Measurements from ENCODE around the gene TNRC6C.
A peak's percentile ranks its signal among the peaks of the same experiment; 100 is the strongest.

TNRC6C gene

GRCh38 chr17:78051186-78051972 is 92.9 kb downstream of the TNRC6C start:
- H3K27ac ChIP-seq: no peak overlapping the region
- TF ChIP-seq CTCF (conservative IDR thresholded peaks at IDR 0.05): no peak

- TF ChIP-seq CTCF (conservative IDR thresholded peaks at IDR 0.05): no peak
- H3K27ac ChIP-seq: no peak overlapping the region
Observed at GRCh38 chr17:78053777-78054468, 95.4 kb downstream of the TNRC6C start.

- TF ChIP-seq CTCF (conservative IDR thresholded peaks at IDR 0.05): no peak
- peak overlapping the region; percentile 64 for H3K27ac ChIP-seq
Observed at GRCh38 chr17:78057113-78057740, 98.7 kb downstream of the TNRC6C start.

- H3K27ac ChIP-seq: peak overlapping the region; percentile 64
- no peak for TF ChIP-seq CTCF (conservative IDR thresholded peaks at IDR 0.05)
Observed at GRCh38 chr17:78058001-78058400, 99.5 kb downstream of the TNRC6C start.

- H3K27ac ChIP-seq: peak overlapping the region; percentile 64
- TF ChIP-seq CTCF (conservative IDR thresholded peaks at IDR 0.05): no peak
Observed at GRCh38 chr17:78058581-78058980, 100.1 kb downstream of the TNRC6C start.

- TF ChIP-seq CTCF (conservative IDR thresholded peaks at IDR 0.05): no peak
- H3K27ac ChIP-seq: no peak overlapping the region
Observed at GRCh38 chr17:78062596-78062995, 104.1 kb downstream of the TNRC6C start.

GRCh38 chr17:78063489-78063888 is 105.0 kb downstream of the TNRC6C start:
- no peak overlapping the region for H3K27ac ChIP-seq
- TF ChIP-seq CTCF (conservative IDR thresholded peaks at IDR 0.05): no peak
